K562 (cell line): ENCODE results near the gene ZNF541.

Experiments used
- ATF2 ChIP-seq: sonication (generic); formaldehyde crosslinking; IDR thresholded peaks from 2 replicates; pipeline ENCODE4 v1.8.1; 2022; ENCODE audit warnings: missing genetic modification reagents
- BHLHE40 ChIP-seq: IDR thresholded peaks from 2 replicates; pipeline ENCODE4 v1.6.1; 2011; ENCODE audit warnings: low read length, improper control_type of control experiment
- CBX2 ChIP-seq: fragments of 200-600 bp; sonication (generic); IDR thresholded peaks from one replicate; pipeline ENCODE4 v1.6.1; 2012; ENCODE audit warnings: mild to moderate bottlenecking, low read length, inconsistent platforms; ENCODE audit not compliant: insufficient read depth, poor library complexity, severe bottlenecking
- CEBPZ ChIP-seq: fragments of 150-350 bp; IDR thresholded peaks from 2 replicates; pipeline ENCODE4 v1.6.1; 2014; ENCODE audit warnings: low read depth, mild to moderate bottlenecking, low read length, borderline replicate concordance
- CTCF ChIP-seq, 3 experiments: IDR thresholded peaks in 2 of 3; conservative IDR thresholded peaks in 1 of 3; 2 replicates each; pipeline ENCODE4 v1.5.1; 2011 to 2012; ENCODE audit warnings: low read length in 3 of 3, mild to moderate bottlenecking in 3 of 3, control low read depth in 2 of 3, improper control_type of control experiment in 1 of 3, inconsistent platforms in 1 of 3, low read depth in 1 of 3, mixed read lengths in 1 of 3, moderate library complexity in 1 of 3; ENCODE audit not compliant: insufficient read depth in 2 of 3
- E2F6 ChIP-seq, 2 experiments: IDR thresholded peaks; 2 replicates each; pipeline ENCODE4 v1.6.1; 2011; ENCODE audit warnings: borderline replicate concordance in 1 of 2, control low read depth in 1 of 2, low read depth in 1 of 2, low read length in 1 of 2, mild to moderate bottlenecking in 1 of 2, mixed read lengths in 1 of 2, moderate library complexity in 1 of 2; ENCODE audit not compliant: insufficient read depth in 1 of 2, insufficient read length in 1 of 2, poor library complexity in 1 of 2, severe bottlenecking in 1 of 2; ENCODE audit errors: extremely low read depth in 1 of 2
- POLR2A ChIP-seq: fragments of 450-650 bp; conservative IDR thresholded peaks from 2 replicates; pipeline ENCODE4 v1.6.1; 2016
- SIX5 ChIP-seq, 2 experiments: IDR thresholded peaks; 2 replicates each; pipeline ENCODE4 v1.6.1; 2011; ENCODE audit warnings: low read length in 2 of 2, borderline replicate concordance in 1 of 2, low read depth in 1 of 2, mild to moderate bottlenecking in 1 of 2, moderate library complexity in 1 of 2; ENCODE audit not compliant: insufficient read depth in 1 of 2
- SP1 ChIP-seq: sonication (generic); formaldehyde crosslinking; IDR thresholded peaks from 2 replicates; pipeline ENCODE4 v1.8.1; 2022; ENCODE audit warnings: mild to moderate bottlenecking, missing genetic modification reagents
- SRSF7 ChIP-seq: fragments of 200-400 bp; formaldehyde crosslinking; optimal IDR thresholded peaks from 2 replicates; pipeline ENCODE3; 2017; ENCODE audit warnings: mild to moderate bottlenecking, low read depth, low read length
- TEAD2 ChIP-seq: fragments of 450-650 bp; IDR thresholded peaks from 2 replicates; pipeline ENCODE4 v1.6.1; 2016; ENCODE audit warnings: missing genetic modification characterization, control low read depth, missing compliant biosample characterization
- TEAD4 ChIP-seq, 2 experiments: sonication (generic) in 1 of 2; formaldehyde crosslinking in 1 of 2; IDR thresholded peaks; 2 replicates each; pipeline versions ENCODE4 v1.6.1 to v1.8.0; 2012 to 2022; ENCODE audit warnings: borderline replicate concordance in 1 of 2, inconsistent platforms in 1 of 2, low read length in 1 of 2, mild to moderate bottlenecking in 1 of 2, missing genetic modification reagents in 1 of 2
- YBX1 ChIP-seq: fragments of 450-650 bp; IDR thresholded peaks from 2 replicates; pipeline ENCODE4 v1.7.1; 2016; ENCODE audit warnings: mild to moderate bottlenecking
- ZFP91 ChIP-seq: sonication (generic); formaldehyde crosslinking; IDR thresholded peaks from 2 replicates; pipeline ENCODE4 v1.8.0; 2022; ENCODE audit warnings: mild to moderate bottlenecking, missing genetic modification reagents

GRCh38 chr19:47540748-47541147 is 32.2 kb downstream of the ZNF541 start:
- TF ChIP-seq CTCF (IDR thresholded peaks at IDR 0.05 in 2 of 3, conservative IDR thresholded peaks at IDR 0.05 in 1 of 3; ENCODE audit: insufficient read depth in 2 of 3, low read depth in 1 of 3, low read length in 3 of 3) = peak; percentile 28 to 53 (median 42); a peak in 3 of 6 replicates
- TF ChIP-seq TEAD4 (IDR thresholded peaks at IDR 0.05; ENCODE audit: low read length) = no peak
- TF ChIP-seq TEAD4 (CRISPR knock-in tag; IDR thresholded peaks at IDR 0.05; ENCODE audit: borderline replicate concordance) = no peak
- no peak for TF ChIP-seq ZFP91 (CRISPR knock-in tag)
- TF ChIP-seq ATF2 (CRISPR knock-in tag) = no peak
- TF ChIP-seq YBX1 = no peak
- TF ChIP-seq CBX2 = no peak
- no peak for TF ChIP-seq E2F6 (IDR thresholded peaks at IDR 0.05; ENCODE audit: borderline replicate concordance in 1 of 2, extremely low read depth in 1 of 2, insufficient read depth in 1 of 2, insufficient read length in 1 of 2, low read depth in 1 of 2, low read length in 1 of 2, poor library complexity in 1 of 2, severe bottlenecking in 1 of 2)
- no peak for TF ChIP-seq SIX5 (IDR thresholded peaks at IDR 0.05; ENCODE audit: borderline replicate concordance in 1 of 2, insufficient read depth in 1 of 2, low read depth in 1 of 2, low read length in 2 of 2)
- no peak for TF ChIP-seq SP1 (CRISPR knock-in tag)
- no peak for TF ChIP-seq CEBPZ
- TF ChIP-seq POLR2A = no peak
- TF ChIP-seq BHLHE40 = no peak
- no peak for TF ChIP-seq TEAD2 (tag)
- no peak for TF ChIP-seq SRSF7
